OCI-LY7 (cell line): ENCODE data around the gene OLIG3.

Source experiments
- CTCF ChIP-seq: fragments of 200-600 bp; sonication (generic); conservative IDR thresholded peaks from 2 replicates; pipeline ENCODE4 v1.5.1; 2014; ENCODE audit warnings: mild to moderate bottlenecking, antibody characterized with exemption, low read length, moderate library complexity, mixed read lengths
- EZH2phosphoT487 ChIP-seq: fragments of 200-600 bp; sonication (generic); IDR thresholded peaks from 2 replicates; pipeline ENCODE4 v1.6.1; 2018; ENCODE audit warnings: low read depth, borderline replicate concordance, mild to moderate bottlenecking, mixed run types, antibody characterized with exemption, low read length, moderate library complexity, mixed read lengths

DNA sequence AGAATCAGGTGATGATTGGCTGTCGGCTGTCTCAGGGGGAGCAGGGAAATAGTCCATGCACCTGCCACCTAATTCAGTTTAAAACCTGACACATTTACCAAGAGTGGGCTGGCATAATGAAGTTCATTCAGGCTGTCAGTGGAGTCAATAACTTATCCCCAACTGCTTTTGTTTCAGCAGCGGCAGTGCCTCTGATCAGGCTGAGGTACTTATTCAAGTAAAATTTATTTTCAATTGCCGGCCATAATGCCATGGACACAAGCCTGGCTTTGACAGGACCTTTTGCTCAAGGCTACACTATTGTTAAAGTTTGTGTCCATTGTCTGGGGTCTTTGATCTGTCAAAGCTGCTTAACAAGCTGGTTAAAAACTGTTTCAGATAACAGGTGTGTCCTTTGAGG is 20.6 kb downstream of the OLIG3 start:
- no peak for TF ChIP-seq CTCF
- no peak for TF ChIP-seq EZH2phosphoT487
